Ascending aorta (tissue), 2 donors: Measurements from ENCODE around the gene ZNF644. TPM values are rescaled to one million over a fixed set of nuclear protein-coding genes. Genes with fewer than 3 reads are reported as not detected.

Source experiments
- DNase-seq, 2 donors: peaks; one replicate each; pipeline ENCODE4 v3.0.0-alpha.2; 2019; ENCODE audit warnings: low spot score in 2 of 2
- H3K27ac ChIP-seq, 2 donors: fragments of 200-600 bp; sonication (generic); one replicate each; pipeline ENCODE4 v1.5.1; 2016 to 2017; ENCODE audit warnings: mild to moderate bottlenecking in 1 of 2
- H3K27me3 ChIP-seq: fragments of 200-600 bp; sonication (generic); one replicate; pipeline ENCODE4 v1.5.1; 2017
- H3K36me3 ChIP-seq, 2 donors: fragments of 200-600 bp; sonication (generic); one replicate each; pipeline ENCODE4 v1.5.1; 2016
- H3K4me1 ChIP-seq, 2 donors: fragments of 200-600 bp; sonication (generic); one replicate each; pipeline ENCODE4 v1.5.1; 2016 to 2017; ENCODE audit warnings: mild to moderate bottlenecking in 1 of 2
- H3K4me3 ChIP-seq, 2 donors: fragments of 200-600 bp; sonication (generic); one replicate each; pipeline ENCODE4 v1.5.1; 2016 to 2017; ENCODE audit warnings: mild to moderate bottlenecking in 1 of 2
- H3K9me3 ChIP-seq, 2 donors: fragments of 200-600 bp; sonication (generic); one replicate each; pipeline ENCODE4 v1.5.1; 2016
- CTCF ChIP-seq, 3 experiments: fragments of 200-600 bp in 2 of 3; fragments of 450-650 bp in 1 of 3; sonication (generic) in 2 of 3; IDR thresholded peaks; one replicate each; pipeline ENCODE4 v1.5.1; 2016 to 2019; ENCODE audit warnings: antibody characterized with exemption in 3 of 3, mild to moderate bottlenecking in 1 of 3, moderate library complexity in 1 of 3
- intact Hi-C: fragments of 100-400 bp; cut with DNase I; formaldehyde crosslinking; loops from one replicate; pipeline ENCODE4 v1.15.1; 2023
- total RNA-seq: library from RNA; depleted of rRNA; stranded (reverse); fragments of >200 nt; gene quantifications from one replicate; pipeline ENCODE4 v1.1.0, GENCODE V29; 2016

ZNF644 gene
- total RNA-seq, 1 donor from 2014 or later: 17.1 TPM

- Histone ChIP-seq H3K4me3 (no peak overlapping the region), H3K9me3 (no peaks in the 10 kb centered on the region), H3K36me3 (no peaks in the 10 kb centered on the region), H3K27ac (no peak overlapping the region), H3K4me1 (peaks cover 4 to 11% of the 10 kb centered on the region in 2 donors), H3K27me3 (no peaks in the 10 kb centered on the region)
- intact Hi-C loops: no loop called here
- peak in 2 of 3 experiments; percentile 5 to 23 for TF ChIP-seq CTCF (IDR thresholded peaks at IDR 0.05)
- DNase-seq: no peak
These were observed 3.8 kb downstream of the ZNF644 start for GRCh38 chr1:91018006-91018405.

GRCh38 chr1:91015794-91016550 lies 5.9 kb downstream of the ZNF644 start:
- no peak for TF ChIP-seq CTCF (IDR thresholded peaks at IDR 0.05)
- no peak overlapping the region for H3K27ac ChIP-seq
- H3K4me1 ChIP-seq: peaks cover 0 to 18% of the 10 kb centered on the region in 2 donors
- H3K36me3 ChIP-seq: no peaks in the 10 kb centered on the region
- H3K27me3 ChIP-seq: no peaks in the 10 kb centered on the region
- H3K4me3 ChIP-seq: no peak overlapping the region
- intact Hi-C loops: no loop called here
- H3K9me3 ChIP-seq: no peaks in the 10 kb centered on the region
- DNase-seq: no peak

GRCh38 chr1:91015358-91015780 lies 6.5 kb downstream of the ZNF644 start:
- peaks cover 0 to 18% of the 10 kb centered on the region in 2 donors for H3K4me1 ChIP-seq
- intact Hi-C loops: no loop called here
- H3K27ac ChIP-seq: no peak overlapping the region
- H3K27me3 ChIP-seq: no peaks in the 10 kb centered on the region
- no peak overlapping the region for H3K4me3 ChIP-seq
- H3K9me3 ChIP-seq: no peaks in the 10 kb centered on the region
- no peak for TF ChIP-seq CTCF (IDR thresholded peaks at IDR 0.05)
- no peaks in the 10 kb centered on the region for H3K36me3 ChIP-seq
- DNase-seq: no peak

- intact Hi-C loops: no loop called here
- DNase-seq: no peak
- Histone ChIP-seq H3K27ac (no peak overlapping the region), H3K36me3 (no peaks in the 10 kb centered on the region), H3K27me3 (no peaks in the 10 kb centered on the region), H3K4me1 (peaks cover 0 to 12% of the 10 kb centered on the region in 2 donors), H3K9me3 (no peaks in the 10 kb centered on the region), H3K4me3 (no peak overlapping the region)
- no peak for TF ChIP-seq CTCF (IDR thresholded peaks at IDR 0.05)
These were observed 7.4 kb downstream of the ZNF644 start for GRCh38 chr1:91014475-91014874.

GRCh38 chr1:91013302-91013701 lies 8.5 kb downstream of the ZNF644 start:
- intact Hi-C loops: no loop called here
- TF ChIP-seq CTCF (IDR thresholded peaks at IDR 0.05): no peak
- H3K4me3 ChIP-seq: no peak overlapping the region
- no peaks in the 10 kb centered on the region for H3K36me3 ChIP-seq
- H3K9me3 ChIP-seq: no peaks in the 10 kb centered on the region
- H3K27me3 ChIP-seq: no peaks in the 10 kb centered on the region
- DNase-seq: no peak
- peaks cover 0 to 11% of the 10 kb centered on the region in 2 donors for H3K4me1 ChIP-seq
- H3K27ac ChIP-seq: no peak overlapping the region
